ENCODE measurements around the gene TP53I11.

- TF ChIP-seq POLR2A (IDR thresholded peaks at IDR 0.05; ENCODE audit: low read length) (no peak), GATA1 (IDR thresholded peaks at IDR 0.05; ENCODE audit: low read depth, low read length) (no peak)
Measured at GRCh38 chr11:44916331-44916730, 34.4 kb downstream of the TP53I11 start.
